CD14-positive monocyte (primary cell): ENCODE results near the gene KCTD13. TPM values are rescaled to one million over a fixed set of nuclear protein-coding genes. Genes with fewer than 3 reads are reported as not detected.
A peak's percentile ranks its signal among the peaks of the same experiment; 100 is the strongest.
"Not testable (repeated sequence)": the region's sequence is repeated elsewhere in the genome, so short reads cannot be mapped to it uniquely, and the experiment has no call there.

ENCODE experiments used
- DNase-seq, 3 donors: peaks; one replicate each; pipeline ENCODE4 v3.0.0-alpha.2; 2011 to 2022
- H2AFZ ChIP-seq: 2 replicates; pipeline ENCODE4 v1.6.0; 2012; ENCODE audit warnings: mild to moderate bottlenecking, low read depth, low read length, inconsistent platforms; ENCODE audit not compliant: insufficient read depth, poor library complexity, severe bottlenecking
- H3K27ac ChIP-seq, 2 donors: 1 replicate in 1 of 2; 2 replicates in 1 of 2; pipeline ENCODE4 v1.5.1; 2012 to 2013; ENCODE audit warnings: low read length in 2 of 2, control low read depth in 1 of 2, inconsistent platforms in 1 of 2, low read depth in 1 of 2, mild to moderate bottlenecking in 1 of 2
- H3K27me3 ChIP-seq, 2 donors: one replicate each; pipeline versions ENCODE4 v1.6.0 to v1.6.1; 2011 to 2013; ENCODE audit warnings: low read length in 2 of 2; ENCODE audit not compliant: control insufficient read depth in 2 of 2, insufficient read depth in 2 of 2
- H3K36me3 ChIP-seq, 2 donors: replicated peaks in 1 of 2; 1 replicate in 1 of 2; 2 replicates in 1 of 2; pipeline versions ENCODE4 v1.5.1 to v1.6.1; 2012 to 2013; ENCODE audit warnings: low read length in 2 of 2, control low read depth in 1 of 2, inconsistent platforms in 1 of 2, mild to moderate bottlenecking in 1 of 2; ENCODE audit not compliant: insufficient read depth in 2 of 2, control insufficient read depth in 1 of 2
- H3K4me1 ChIP-seq, 2 donors: 1 replicate in 1 of 2; 2 replicates in 1 of 2; pipeline versions ENCODE4 v1.5.1 to v1.6.1; 2012 to 2013; ENCODE audit warnings: low read length in 2 of 2, control low read depth in 1 of 2, inconsistent platforms in 1 of 2, mild to moderate bottlenecking in 1 of 2, moderate library complexity in 1 of 2; ENCODE audit not compliant: insufficient read depth in 2 of 2, control insufficient read depth in 1 of 2
- H3K4me2 ChIP-seq: replicated peaks from 2 replicates; pipeline ENCODE3; 2012; ENCODE audit warnings: low read length, moderate library complexity, mild to moderate bottlenecking; ENCODE audit not compliant: poor library complexity, severe bottlenecking; ENCODE audit errors: extremely low read depth
- H3K4me3 ChIP-seq, 3 experiments: fragments of 200-600 bp in 1 of 3; sonication (generic) in 1 of 3; replicated peaks in 1 of 3; 1 replicate in 2 of 3; 2 replicates in 1 of 3; pipeline ENCODE4 v1.5.1; 2011 to 2013; ENCODE audit warnings: low read length in 3 of 3, mild to moderate bottlenecking in 3 of 3, control low read depth in 2 of 3, low read depth in 2 of 3, inconsistent platforms in 1 of 3, moderate library complexity in 1 of 3
- H3K79me2 ChIP-seq: 2 replicates; pipeline ENCODE4 v1.6.0; 2012; ENCODE audit warnings: mild to moderate bottlenecking, control low read depth, inconsistent platforms, low read length, moderate library complexity; ENCODE audit not compliant: insufficient read depth
- H3K9ac ChIP-seq: 2 replicates; pipeline ENCODE4 v1.6.0; 2017; ENCODE audit warnings: low read length, mild to moderate bottlenecking; ENCODE audit not compliant: insufficient read depth, poor library complexity, severe bottlenecking
- H3K9me3 ChIP-seq, 2 donors: replicated peaks in 1 of 2; 1 replicate in 1 of 2; 2 replicates in 1 of 2; pipeline versions ENCODE4 v1.5.1 to v1.6.1; 2012 to 2013; ENCODE audit warnings: low read length in 2 of 2, control low read depth in 1 of 2; ENCODE audit not compliant: control insufficient read depth in 1 of 2, insufficient read depth in 1 of 2
- H4K20me1 ChIP-seq: 2 replicates; pipeline ENCODE4 v1.6.0; 2012; ENCODE audit warnings: mild to moderate bottlenecking, low read length, control low read depth, moderate library complexity; ENCODE audit not compliant: insufficient read depth
- H3K27ac Mint-ChIP-seq, 7 donors: one replicate each; pipeline ENCODE4 v1.8.0; 2020; ENCODE audit warnings: mild to moderate bottlenecking in 7 of 7, mixed read lengths in 7 of 7, moderate library complexity in 6 of 7, inconsistent platforms in 2 of 7
- H3K27me3 Mint-ChIP-seq, 3 donors: one replicate each; pipeline ENCODE4 v1.8.0; 2021 to 2022; ENCODE audit warnings: low read depth in 3 of 3, mild to moderate bottlenecking in 3 of 3, mixed read lengths in 3 of 3, moderate library complexity in 3 of 3, inconsistent platforms in 1 of 3
- H3K36me3 Mint-ChIP-seq, 2 donors: one replicate each; pipeline ENCODE4 v1.8.0; 2020; ENCODE audit warnings: mixed read lengths in 2 of 2, inconsistent platforms in 1 of 2, mild to moderate bottlenecking in 1 of 2
- H3K4me1 Mint-ChIP-seq: one replicate; pipeline ENCODE4 v1.8.0; 2020; ENCODE audit warnings: mild to moderate bottlenecking, mixed read lengths
- H3K4me3 Mint-ChIP-seq, 2 donors: one replicate each; pipeline ENCODE4 v1.8.0; 2020; ENCODE audit warnings: mild to moderate bottlenecking in 2 of 2, mixed read lengths in 2 of 2, moderate library complexity in 1 of 2
- H3K9me3 Mint-ChIP-seq, 7 donors: one replicate each; pipeline ENCODE4 v1.8.0; 2020 to 2022; ENCODE audit warnings: mixed read lengths in 7 of 7, mild to moderate bottlenecking in 6 of 7, moderate library complexity in 6 of 7, inconsistent platforms in 2 of 7
- WGBS: methylation state at CpG from one replicate; pipeline ENCODE4 v1.1.5; 2013; ENCODE audit warnings: missing lambda C conversion rate; ENCODE audit not compliant: insufficient coverage; 5-methylcytosine and 5-hydroxymethylcytosine counted together
- intact Hi-C, 2 donors: fragments of 100-400 bp; cut with micrococcal nuclease; formaldehyde crosslinking; loops; one replicate each; pipeline versions ENCODE4 v1.15.0 to v1.15.1; 2023
- polyA plus RNA-seq, 3 donors: library from polyadenylated mRNA; depleted of rRNA in 1 of 3; unstranded in 2 of 3; stranded (reverse) in 1 of 3; fragments of 300-500 nt in 2 of 3; fragments of >200 nt in 1 of 3; fragmentation: Illumina TruSeq in 2 of 3; gene quantifications; 1 replicate in 2 of 3; 2 replicates in 1 of 3; pipeline ENCODE4 v1.2.3, GENCODE V29; 2012 to 2021
- TF ChIP-seq, protein P1 (sequence below): fragments of 200-600 bp; IDR thresholded peaks from one replicate; pipeline ENCODE4 v1.8.0; 2022; ENCODE audit warnings: antibody characterized with exemption, mild to moderate bottlenecking

KCTD13 gene
- polyA plus RNA-seq, 3 donors, result 4.0 to 36.6 (median 4.7) TPM

DNA sequence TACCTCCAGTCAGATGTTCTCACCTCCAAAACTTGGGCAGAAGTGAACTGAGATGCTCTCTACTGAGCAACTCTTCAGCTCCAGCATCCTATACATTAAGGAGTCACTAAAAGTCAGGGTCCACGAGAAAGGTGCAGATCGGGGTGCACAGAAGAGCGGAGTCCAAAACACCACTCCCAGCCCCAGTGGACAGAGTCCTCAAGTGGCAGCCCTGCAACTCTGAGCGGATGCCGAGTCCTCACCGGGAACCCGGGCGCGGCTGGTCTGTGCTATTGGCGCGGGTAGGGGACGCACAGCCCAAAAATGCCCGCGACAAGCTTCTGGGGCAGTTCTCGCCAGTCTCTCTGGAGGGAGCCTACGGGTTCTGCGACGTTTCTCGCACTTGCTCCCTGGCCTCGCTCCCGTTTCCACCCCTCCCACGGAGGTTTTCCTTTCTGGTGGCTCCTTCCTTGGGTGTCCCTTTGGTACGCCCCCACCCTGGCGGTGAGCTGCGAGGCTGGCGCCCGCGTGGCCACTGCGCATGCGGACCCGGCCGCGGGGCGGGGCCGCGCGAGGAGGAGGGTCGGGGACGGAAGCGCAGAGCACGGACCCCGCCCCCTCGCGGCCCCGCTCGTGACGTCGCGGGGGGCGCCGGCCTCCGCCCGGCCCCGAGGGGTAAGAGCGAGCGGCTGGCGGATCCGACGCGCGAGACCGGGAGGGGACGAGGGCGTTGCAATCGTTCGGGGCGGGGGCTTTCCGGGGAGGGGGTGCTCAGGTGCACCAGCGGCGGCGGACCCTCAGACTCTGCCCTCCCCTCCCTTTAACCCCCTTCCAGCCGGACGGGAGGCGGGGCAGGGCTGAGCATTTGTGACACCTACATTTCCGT, 35.7 kb upstream of the KCTD13 start, which contains the start of gene TMEM219:
Gene TMEM219 (plus strand): TSS at position 601 of the 865 bp plus-strand sequence. CDS start 1,065 bp downstream, outside the sequence.
- H3K27ac ChIP-seq, result peak within 1 kb of the TSS; percentile 85 to 92
- Mint-ChIP-seq H3K4me3 (peak within 1 kb of the TSS; percentile 95 to 96), H3K9me3 (no peaks in the 10 kb centered on the region), H3K27ac (peak within 1 kb of the TSS; percentile 88 to 98 (median 96)), H3K4me1 (peaks cover 18% of the 10 kb centered on the region), H3K27me3 (peaks cover 2 to 8% (median 2%) of the 10 kb centered on the region in 3 donors), H3K36me3 (peaks cover 13 to 20% of the 10 kb centered on the region in 2 donors)
- H2AFZ ChIP-seq, result peak within 1 kb of the TSS; percentile 92
- H3K9me3 ChIP-seq, result no peaks in the 10 kb centered on the region
- peaks cover 15 to 18% of the 10 kb centered on the region in 2 donors for H3K4me1 ChIP-seq
- WGBS, result 0% methylated on average over 70 of the region's 75 CpGs
- peak within 1 kb of the TSS; percentile 98 for H3K4me2 ChIP-seq
- peak; percentile 74 to 78 (median 77) for DNase-seq
- H3K36me3 ChIP-seq, result peaks cover 5 to 6% of the 10 kb centered on the region in 2 donors
- H3K4me3 ChIP-seq, result peak within 1 kb of the TSS; percentile 87 to 93 (median 91)
- TF ChIP-seq, protein P1, sequence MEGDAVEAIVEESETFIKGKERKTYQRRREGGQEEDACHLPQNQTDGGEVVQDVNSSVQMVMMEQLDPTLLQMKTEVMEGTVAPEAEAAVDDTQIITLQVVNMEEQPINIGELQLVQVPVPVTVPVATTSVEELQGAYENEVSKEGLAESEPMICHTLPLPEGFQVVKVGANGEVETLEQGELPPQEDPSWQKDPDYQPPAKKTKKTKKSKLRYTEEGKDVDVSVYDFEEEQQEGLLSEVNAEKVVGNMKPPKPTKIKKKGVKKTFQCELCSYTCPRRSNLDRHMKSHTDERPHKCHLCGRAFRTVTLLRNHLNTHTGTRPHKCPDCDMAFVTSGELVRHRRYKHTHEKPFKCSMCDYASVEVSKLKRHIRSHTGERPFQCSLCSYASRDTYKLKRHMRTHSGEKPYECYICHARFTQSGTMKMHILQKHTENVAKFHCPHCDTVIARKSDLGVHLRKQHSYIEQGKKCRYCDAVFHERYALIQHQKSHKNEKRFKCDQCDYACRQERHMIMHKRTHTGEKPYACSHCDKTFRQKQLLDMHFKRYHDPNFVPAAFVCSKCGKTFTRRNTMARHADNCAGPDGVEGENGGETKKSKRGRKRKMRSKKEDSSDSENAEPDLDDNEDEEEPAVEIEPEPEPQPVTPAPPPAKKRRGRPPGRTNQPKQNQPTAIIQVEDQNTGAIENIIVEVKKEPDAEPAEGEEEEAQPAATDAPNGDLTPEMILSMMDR, result peak; percentile 28
- peak within 1 kb of the TSS; percentile 80 for H3K9ac ChIP-seq
- H4K20me1 ChIP-seq, result no peaks in the 10 kb centered on the region
- intact Hi-C loops, result loop anchor here (5.0 kb wide), 1 partner anchor 34 kb away; the partner anchor contains the start of gene KCTD13 (in 2 of the 2)
- H3K79me2 ChIP-seq, result peaks cover 8% of the 10 kb centered on the region
- no peaks in the 10 kb centered on the region for H3K27me3 ChIP-seq

DNA sequence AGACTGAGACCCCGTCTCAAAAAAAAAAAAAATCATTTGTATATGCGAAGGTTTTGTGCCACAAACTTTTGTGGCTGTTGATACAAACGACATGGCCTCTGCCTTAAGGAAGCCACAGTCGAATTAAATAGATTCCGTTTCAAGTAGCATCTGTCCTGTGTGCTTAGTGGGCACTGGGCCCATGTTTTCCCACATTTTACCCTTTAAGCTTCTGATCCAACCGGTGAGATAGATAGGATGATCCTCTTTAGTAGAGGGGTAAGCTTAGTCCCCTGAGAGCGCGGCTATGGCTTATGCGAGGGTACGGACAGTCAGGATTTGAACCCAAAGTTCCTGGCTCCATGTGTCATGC, 35.1 kb upstream of the KCTD13 start:
- H3K9me3 ChIP-seq, result no peaks in the 10 kb centered on the region
- peak overlapping the region; percentile 80 for H3K9ac ChIP-seq
- H3K4me3 ChIP-seq, result peak overlapping the region; percentile 87 to 93 (median 91)
- peaks cover 5 to 6% of the 10 kb centered on the region in 2 donors for H3K36me3 ChIP-seq
- Mint-ChIP-seq H3K27ac (peak overlapping the region; percentile 65 to 93 (median 79)), H3K36me3 (peaks cover 13 to 18% of the 10 kb centered on the region in 2 donors), H3K9me3 (no peaks in the 10 kb centered on the region), H3K4me3 (peak overlapping the region; percentile 95 to 96), H3K27me3 (peaks cover 2 to 8% (median 2%) of the 10 kb centered on the region in 3 donors), H3K4me1 (peaks cover 18% of the 10 kb centered on the region)
- TF ChIP-seq, protein P1, result no peak
- 66% methylated on average over 4 of the region's 10 CpGs for WGBS
- H3K27ac ChIP-seq, result peak overlapping the region; percentile 52 to 92
- peak overlapping the region; percentile 98 for H3K4me2 ChIP-seq
- peaks cover 15 to 18% of the 10 kb centered on the region in 2 donors for H3K4me1 ChIP-seq
- intact Hi-C loops, result loop anchor here (5.0 kb wide), 1 partner anchor 34 kb away; the partner anchor contains the start of gene KCTD13 (in 2 of the 2)
- no peak for DNase-seq
- no peaks in the 10 kb centered on the region for H3K27me3 ChIP-seq
- H4K20me1 ChIP-seq, result no peaks in the 10 kb centered on the region
- peaks cover 8% of the 10 kb centered on the region for H3K79me2 ChIP-seq
- peak overlapping the region; percentile 92 for H2AFZ ChIP-seq

DNA sequence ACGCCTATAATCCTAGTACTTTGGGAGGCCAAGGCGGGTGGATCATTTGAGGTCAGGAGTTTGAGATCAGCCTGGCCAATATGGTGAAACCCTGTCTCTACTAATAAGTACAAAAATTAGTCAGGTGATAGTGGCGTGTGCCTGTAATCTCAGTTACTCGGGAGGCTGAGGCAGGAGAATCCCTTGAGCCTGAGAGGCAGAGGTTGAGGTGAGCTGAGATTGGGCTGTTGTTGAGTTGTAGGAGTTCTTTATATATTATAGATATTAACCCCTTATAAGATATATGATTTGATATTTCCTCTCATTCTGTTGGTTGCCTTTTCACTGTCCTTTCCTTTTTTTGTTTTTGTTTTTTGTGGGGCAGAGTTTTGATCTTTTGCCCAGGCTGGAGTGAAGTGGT, 33.8 kb upstream of the KCTD13 start:
- not testable (repeated sequence) for H3K9me3 ChIP-seq, H3K4me3 Mint-ChIP-seq, H3K4me3 ChIP-seq, H3K4me2 ChIP-seq, H3K27me3 Mint-ChIP-seq, H3K27ac Mint-ChIP-seq, H3K9ac ChIP-seq, H3K27ac ChIP-seq, DNase-seq, H3K27me3 ChIP-seq, H3K79me2 ChIP-seq, H3K9me3 Mint-ChIP-seq, H4K20me1 ChIP-seq, H2AFZ ChIP-seq, H3K36me3 ChIP-seq
- no CpG with 5 or more reads among the region's 4 CpGs for WGBS
- H3K4me1 Mint-ChIP-seq, result peaks cover 18% of the 10 kb centered on the region
- peaks cover 7 to 15% of the 10 kb centered on the region in 2 donors for H3K36me3 Mint-ChIP-seq
- intact Hi-C loops, result loop anchor here (5.0 kb wide), 1 partner anchor 33 kb away; the partner anchor contains the start of gene KCTD13 (in 2 of the 2)
- H3K4me1 ChIP-seq, result peaks cover 15 to 18% of the 10 kb centered on the region in 2 donors
